Uterus (tissue), 2 donors: ENCODE measurements around the gene HAAO.

Experiments used
- POLR2A ChIP-seq, 2 donors: fragments of 450-650 bp; IDR thresholded peaks; one replicate each; pipeline ENCODE4 v1.6.1; 2016; ENCODE audit warnings: antibody characterized with exemption in 2 of 2, mild to moderate bottlenecking in 1 of 2, moderate library complexity in 1 of 2
- TF ChIP-seq, protein P1 (sequence below), 4 experiments: fragments of 200-600 bp in 2 of 4; fragments of 450-650 bp in 2 of 4; sonication (generic) in 2 of 4; IDR thresholded peaks; one replicate each; pipeline ENCODE4 v1.5.1; 2016 to 2019; ENCODE audit warnings: antibody characterized with exemption in 4 of 4, mild to moderate bottlenecking in 2 of 4, moderate library complexity in 1 of 4

DNA sequence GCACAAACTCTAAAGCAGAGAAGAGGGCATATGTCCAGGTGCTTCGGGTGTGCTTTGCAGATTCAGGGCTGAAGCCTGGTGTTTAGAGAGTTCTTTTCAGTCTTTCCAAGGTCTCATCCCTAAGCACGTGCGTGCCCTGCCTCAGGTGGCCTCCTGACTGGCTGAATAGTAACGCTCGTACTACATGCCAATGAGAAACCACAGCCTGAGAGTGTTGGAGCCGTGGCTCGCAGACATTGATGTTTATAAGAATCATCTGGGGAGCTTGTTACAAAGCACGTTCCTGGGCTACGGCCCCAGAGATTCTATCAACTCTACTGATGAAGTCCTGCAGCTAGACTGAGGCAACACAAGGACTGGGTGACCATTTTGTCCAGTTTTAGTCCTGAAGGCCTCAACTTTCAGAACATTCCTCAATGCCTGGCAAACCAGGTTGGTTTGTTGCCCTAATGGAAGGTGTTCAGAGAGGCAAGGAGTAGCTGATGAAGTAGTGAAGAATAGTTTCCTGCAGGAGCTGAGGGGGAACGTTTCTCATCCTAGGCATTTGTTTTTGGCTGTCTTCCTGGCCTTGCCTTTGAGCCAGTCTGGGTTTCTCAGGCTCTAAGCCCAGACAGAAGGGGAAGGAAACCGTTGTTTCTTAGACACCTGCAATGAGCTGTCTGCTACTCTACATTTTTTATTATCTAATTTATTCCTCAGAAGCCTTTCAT, 31.5 kb upstream of the HAAO start:
- TF ChIP-seq, protein P1, sequence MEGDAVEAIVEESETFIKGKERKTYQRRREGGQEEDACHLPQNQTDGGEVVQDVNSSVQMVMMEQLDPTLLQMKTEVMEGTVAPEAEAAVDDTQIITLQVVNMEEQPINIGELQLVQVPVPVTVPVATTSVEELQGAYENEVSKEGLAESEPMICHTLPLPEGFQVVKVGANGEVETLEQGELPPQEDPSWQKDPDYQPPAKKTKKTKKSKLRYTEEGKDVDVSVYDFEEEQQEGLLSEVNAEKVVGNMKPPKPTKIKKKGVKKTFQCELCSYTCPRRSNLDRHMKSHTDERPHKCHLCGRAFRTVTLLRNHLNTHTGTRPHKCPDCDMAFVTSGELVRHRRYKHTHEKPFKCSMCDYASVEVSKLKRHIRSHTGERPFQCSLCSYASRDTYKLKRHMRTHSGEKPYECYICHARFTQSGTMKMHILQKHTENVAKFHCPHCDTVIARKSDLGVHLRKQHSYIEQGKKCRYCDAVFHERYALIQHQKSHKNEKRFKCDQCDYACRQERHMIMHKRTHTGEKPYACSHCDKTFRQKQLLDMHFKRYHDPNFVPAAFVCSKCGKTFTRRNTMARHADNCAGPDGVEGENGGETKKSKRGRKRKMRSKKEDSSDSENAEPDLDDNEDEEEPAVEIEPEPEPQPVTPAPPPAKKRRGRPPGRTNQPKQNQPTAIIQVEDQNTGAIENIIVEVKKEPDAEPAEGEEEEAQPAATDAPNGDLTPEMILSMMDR (IDR thresholded peaks at IDR 0.05): no peak
- TF ChIP-seq POLR2A (IDR thresholded peaks at IDR 0.05): no peak
